ENCODE results near the gene SPPL2B.

GRCh38 chr19:2342656-2343288, 14.3 kb downstream of the SPPL2B start:
- TF ChIP-seq CTCF (IDR thresholded peaks at IDR 0.05; ENCODE audit: poor library complexity) (no peak), EZH2phosphoT487 (IDR thresholded peaks at IDR 0.05; ENCODE audit: low read depth, severe bottlenecking, unreplicated experiment) (no peak)

All from hepatocyte (in vitro differentiated cells).